A549 (cell line): ENCODE data around the gene ZNF804B. TPM values are rescaled to one million over a fixed set of nuclear protein-coding genes. Genes with fewer than 3 reads are reported as not detected.

Experiments used
- ATAC-seq, 2 experiments: fragments of 200-7000 bp in 1 of 2; fragments of >200 bp in 1 of 2; cut with Nextera tagmentation in 1 of 2; cut with Tn5 transposase in 1 of 2; 3 replicates each; pipeline versions ENCODE4 v1.8.0 to v1.9.1; 2018 to 2020; ENCODE audit warnings: mild to moderate bottlenecking in 1 of 2, moderate library complexity in 1 of 2
- CTCF ChIA-PET: fragments of 300-600 bp; sonication (Branson Sonifier 250); formaldehyde crosslinking; extraction: SDS; loops from one replicate; lab custom pipeline; 2021; ENCODE audit warnings: antibody characterized with exemption, inconsistent platforms; lab: Yijun Ruan, JAX
- POLR2A ChIA-PET: fragments of 350-600 bp; formaldehyde crosslinking; extraction: SDS; loops from one replicate; lab custom pipeline; 2021; ENCODE audit warnings: antibody characterized with exemption, inconsistent platforms; lab: Yijun Ruan, JAX
- DNase-seq, 2 experiments: peaks; one replicate each; pipeline versions ENCODE4 v3.0.0 to v3.0.0-alpha.2; 2011 to 2016; ENCODE audit warnings: low read depth in 1 of 2, low spot score in 1 of 2
- FAIRE-seq: peaks from 2 replicates; lab custom pipeline; 2011; peaks lifted over from hg19 to GRCh38; lab: Jason Lieb, UNC
- H3K27ac ChIP-seq, 2 experiments: fragments of >200 bp; sonication (Bioruptor Twin); formaldehyde crosslinking; 3 replicates each; pipeline ENCODE4 v1.5.1; 2016 to 2017
- H3K4me1 ChIP-seq: fragments of >200 bp; sonication (Bioruptor Twin); formaldehyde crosslinking; 3 replicates; pipeline ENCODE4 v1.6.1; 2016
- H3K4me2 ChIP-seq: fragments of >200 bp; sonication (Bioruptor Twin); formaldehyde crosslinking; 3 replicates; pipeline ENCODE4 v1.6.1; 2016
- H3K4me3 ChIP-seq: fragments of >200 bp; sonication (Bioruptor Twin); formaldehyde crosslinking; 3 replicates; pipeline ENCODE4 v1.5.1; 2016
- H3K9me3 ChIP-seq: fragments of >200 bp; sonication (Bioruptor Twin); formaldehyde crosslinking; 3 replicates; pipeline ENCODE4 v1.6.1; 2016
- CBX2 ChIP-seq: fragments of 200-600 bp; sonication (generic); IDR thresholded peaks from 2 replicates; pipeline ENCODE4 v1.6.1; 2016; ENCODE audit warnings: low read depth, mild to moderate bottlenecking, borderline replicate concordance
- CBX8 ChIP-seq: fragments of 200-600 bp; sonication (generic); IDR thresholded peaks from 2 replicates; pipeline ENCODE4 v1.6.1; 2016
- CHD2 ChIP-seq: fragments of 150-350 bp; IDR thresholded peaks from 2 replicates; pipeline ENCODE4 v1.6.1; 2014; ENCODE audit warnings: low read length; ENCODE audit not compliant: partially characterized antibody
- EHF ChIP-seq: fragments of 250-450 bp; sonication (Bioruptor Pico); IDR thresholded peaks from 2 replicates; pipeline ENCODE4 v1.5.0; 2020; ENCODE audit warnings: mild to moderate bottlenecking
- EHMT2 ChIP-seq: fragments of 200-600 bp; sonication (generic); IDR thresholded peaks from 2 replicates; pipeline ENCODE4 v1.6.1; 2016; ENCODE audit warnings: antibody characterized with exemption, low read depth, mild to moderate bottlenecking, moderate library complexity
- EP300 ChIP-seq, 2 experiments: fragments of >200 bp; sonication (Bioruptor Twin); formaldehyde crosslinking; IDR thresholded peaks; 2 replicates in 1 of 2; 3 replicates in 1 of 2; pipeline ENCODE4 v1.6.1; 2016 to 2017
- FOSB ChIP-seq: fragments of 250-450 bp; sonication (Bioruptor Pico); IDR thresholded peaks from 2 replicates; pipeline ENCODE4 v1.5.0; 2020; ENCODE audit warnings: mild to moderate bottlenecking, moderate library complexity
- FOXS1 ChIP-seq: fragments of 250-450 bp; sonication (Bioruptor Pico); IDR thresholded peaks from 2 replicates; pipeline ENCODE4 v1.5.0; 2020; ENCODE audit warnings: mild to moderate bottlenecking, moderate library complexity
- GATA3 ChIP-seq: IDR thresholded peaks from 2 replicates; pipeline ENCODE4 v1.6.1; 2012; ENCODE audit warnings: borderline replicate concordance
- HDAC2 ChIP-seq: fragments of 200-600 bp; sonication (generic); IDR thresholded peaks from 2 replicates; pipeline ENCODE4 v1.6.1; 2016
- HES2 ChIP-seq: fragments of >200 bp; sonication (Bioruptor Twin); formaldehyde crosslinking; IDR thresholded peaks from 2 replicates; pipeline ENCODE4 v1.6.1; 2016
- HMGXB4 ChIP-seq: fragments of 250-450 bp; sonication (Bioruptor Pico); IDR thresholded peaks from 2 replicates; pipeline ENCODE4 v1.5.0; 2021; ENCODE audit warnings: mild to moderate bottlenecking, moderate library complexity, borderline replicate concordance
- HOXA7 ChIP-seq: fragments of 250-450 bp; sonication (Bioruptor Pico); IDR thresholded peaks from 2 replicates; pipeline ENCODE4 v1.5.0; 2020; ENCODE audit warnings: mild to moderate bottlenecking, moderate library complexity
- HOXB13 ChIP-seq: fragments of 250-450 bp; sonication (Bioruptor Pico); IDR thresholded peaks from 2 replicates; pipeline ENCODE4 v1.5.0; 2020; ENCODE audit warnings: low read depth, mild to moderate bottlenecking, moderate library complexity
- KDM1A ChIP-seq: fragments of 200-600 bp; sonication (generic); IDR thresholded peaks from 2 replicates; pipeline ENCODE4 v1.6.1; 2016; ENCODE audit warnings: low read depth, mild to moderate bottlenecking
- MAFK ChIP-seq: fragments of 450-650 bp; IDR thresholded peaks from 2 replicates; pipeline ENCODE4 v1.6.1; 2014; ENCODE audit not compliant: partially characterized antibody
- MAZ ChIP-seq: fragments of 150-350 bp; IDR thresholded peaks from 2 replicates; pipeline ENCODE4 v1.6.1; 2014; ENCODE audit warnings: antibody characterized with exemption, low read depth, low read length, borderline replicate concordance
- NFE2L2 ChIP-seq: fragments of 150-350 bp; conservative IDR thresholded peaks from 2 replicates; pipeline ENCODE4 v1.6.1; 2014; ENCODE audit warnings: low read length
- NR3C1 ChIP-seq: fragments of >200 bp; sonication (Bioruptor Twin); formaldehyde crosslinking; IDR thresholded peaks from 3 replicates; pipeline ENCODE4 v1.6.1; 2017
- PHF8 ChIP-seq: fragments of 200-600 bp; sonication (generic); IDR thresholded peaks from 2 replicates; pipeline ENCODE4 v1.6.1; 2016; ENCODE audit warnings: low read depth, mild to moderate bottlenecking, antibody characterized with exemption, moderate library complexity, borderline replicate concordance
- POLR2A ChIP-seq: IDR thresholded peaks from 2 replicates; pipeline ENCODE4 v1.6.1; 2012; ENCODE audit warnings: mild to moderate bottlenecking, low read length
- RFX5 ChIP-seq: fragments of 450-650 bp; IDR thresholded peaks from 2 replicates; pipeline ENCODE4 v1.7.1; 2014; ENCODE audit warnings: antibody characterized with exemption, mild to moderate bottlenecking, moderate library complexity
- SMC3 ChIP-seq: fragments of >200 bp; sonication (Bioruptor Twin); formaldehyde crosslinking; IDR thresholded peaks from 3 replicates; pipeline ENCODE4 v1.6.1; 2018; ENCODE audit warnings: inconsistent platforms
- SREBF2 ChIP-seq: fragments of 450-650 bp; IDR thresholded peaks from 2 replicates; pipeline ENCODE4 v1.6.1; 2014; ENCODE audit warnings: mild to moderate bottlenecking, moderate library complexity
- TFCP2L1 ChIP-seq: fragments of 250-450 bp; sonication (Bioruptor Pico); IDR thresholded peaks from 2 replicates; pipeline ENCODE4 v1.5.0; 2021; ENCODE audit warnings: mild to moderate bottlenecking
- TP53 ChIP-seq: fragments of 250-450 bp; sonication (Bioruptor Pico); IDR thresholded peaks from 2 replicates; pipeline ENCODE4 v1.5.0; 2021; ENCODE audit warnings: mild to moderate bottlenecking, moderate library complexity
- ZC3H11A ChIP-seq: fragments of 450-650 bp; IDR thresholded peaks from 2 replicates; pipeline ENCODE4 v1.6.1; 2014; ENCODE audit warnings: antibody characterized with exemption, mild to moderate bottlenecking
- ZFP36 ChIP-seq: fragments of 450-650 bp; IDR thresholded peaks from 2 replicates; pipeline ENCODE4 v1.6.1; 2014; ENCODE audit warnings: borderline replicate concordance; ENCODE audit not compliant: partially characterized antibody
- ZNF302 ChIP-seq: fragments of 250-450 bp; sonication (Bioruptor Pico); IDR thresholded peaks from 2 replicates; pipeline ENCODE4 v1.9.0; 2021; ENCODE audit warnings: inconsistent platforms, mild to moderate bottlenecking, moderate library complexity
- WGBS: methylation state at CpG from one replicate; pipeline ENCODE4 v1.1.6; 2017; ENCODE audit errors: missing lambda C conversion rate; 5-methylcytosine and 5-hydroxymethylcytosine counted together
- polyA plus RNA-seq, 4 experiments: library from polyadenylated mRNA; depleted of rRNA in 3 of 4; stranded (reverse); fragments of >200 nt; fragmentation: RNase III in 1 of 4; extraction: RNeasy Plus Mini Kit Qiagen cat#74134 plus additional on column Dnase treatment in 1 of 4; gene quantifications; 2 replicates in 3 of 4; 3 replicates in 1 of 4; pipeline ENCODE4 v1.2.3, GENCODE V29; 2011 to 2017
- TF ChIP-seq, protein P1 (sequence below): fragments of 450-650 bp; IDR thresholded peaks from 2 replicates; pipeline ENCODE4 v1.6.1; 2014; ENCODE audit warnings: antibody characterized with exemption
- TF ChIP-seq, protein P2 (sequence below): fragments of >200 bp; sonication (Bioruptor Twin); formaldehyde crosslinking; IDR thresholded peaks from 3 replicates; pipeline ENCODE4 v1.6.1; 2016

The ZNF804B gene
- polyA plus RNA-seq, 2 of the 4 experiments (the other 2 are of a cell fraction): not detected

DNA sequence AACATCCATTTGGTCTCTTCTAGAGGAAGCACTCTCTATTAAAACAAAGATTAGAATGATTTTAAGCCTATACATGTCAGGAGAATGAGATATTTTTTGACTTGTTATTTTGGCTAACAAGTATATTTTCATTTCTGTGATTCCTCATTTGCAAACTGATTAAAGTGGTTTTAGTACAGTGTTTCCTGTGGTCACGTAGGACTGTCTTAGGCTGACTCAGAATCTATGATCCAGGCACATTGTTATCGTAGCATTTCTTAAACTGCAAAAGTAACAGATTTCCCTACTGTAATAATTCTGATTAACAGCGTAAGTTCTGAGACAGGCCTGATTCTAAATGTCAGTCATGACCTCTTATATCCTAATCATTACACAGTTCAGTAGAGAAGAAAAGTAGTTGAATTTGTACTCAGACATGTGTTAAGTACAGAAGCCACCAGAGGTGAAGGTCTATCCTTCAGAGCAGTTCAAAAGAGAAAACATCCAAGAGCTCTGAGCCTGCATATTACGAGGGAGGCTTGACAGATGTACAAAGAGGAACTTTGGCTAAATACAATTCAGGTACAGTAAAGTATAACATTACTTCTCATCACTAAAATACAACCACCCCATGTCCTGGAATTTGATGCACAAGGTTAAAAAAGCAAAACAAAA lies 160.1 kb downstream of the ZNF804B start:
- TF ChIP-seq EP300 (IDR thresholded peaks at IDR 0.05): no peak
- no peak for TF ChIP-seq ZC3H11A
- TF ChIP-seq CBX8: no peak
- TF ChIP-seq FOXS1: no peak
- TF ChIP-seq ZFP36: no peak
- no peak for TF ChIP-seq HDAC2
- TF ChIP-seq FOSB: no peak
- TF ChIP-seq HOXA7: no peak
- TF ChIP-seq KDM1A: no peak
- TF ChIP-seq TP53 (CRISPR knock-in tag): no peak
- TF ChIP-seq MAZ: no peak
- no peak for TF ChIP-seq CHD2
- TF ChIP-seq MAFK: no peak
- no peak for TF ChIP-seq HES2
- no peak for TF ChIP-seq HOXB13 (CRISPR knock-in tag)
- no peak overlapping the region for H3K4me3 ChIP-seq
- ChIA-PET POLR2A (no interaction called here), CTCF (no interaction called here)
- H3K4me1 ChIP-seq: no peaks in the 10 kb centered on the region
- 11% methylated on average over 4 of the region's 4 CpGs for WGBS
- H3K9me3 ChIP-seq: no peaks in the 10 kb centered on the region
- DNase-seq: no peak
- no peak for FAIRE-seq
- no peak overlapping the region for H3K27ac ChIP-seq
- no peak overlapping the region for H3K4me2 ChIP-seq
- no peak for ATAC-seq

GRCh38 chr7:88922944-88923343 lies 163.4 kb downstream of the ZNF804B start:
- no peak overlapping the region for H3K27ac ChIP-seq
- DNase-seq (no peak), FAIRE-seq (no peak), ATAC-seq (no peak)
- ChIA-PET CTCF (no interaction called here), POLR2A (no interaction called here)
- no peaks in the 10 kb centered on the region for H3K9me3 ChIP-seq
- H3K4me3 ChIP-seq: no peak overlapping the region
- H3K4me2 ChIP-seq: no peak overlapping the region
- no peak for TF ChIP-seq RFX5
- TF ChIP-seq HMGXB4: no peak
- no peak for TF ChIP-seq NR3C1
- no peak for TF ChIP-seq NFE2L2
- TF ChIP-seq EHMT2: no peak
- TF ChIP-seq PHF8: no peak
- no peak for TF ChIP-seq SREBF2
- no peak for TF ChIP-seq ZNF302 (CRISPR knock-in tag)
- TF ChIP-seq POLR2A: no peak
- no peak for TF ChIP-seq CBX2
- no peak for TF ChIP-seq HES2
- TF ChIP-seq FOSB: no peak
- TF ChIP-seq, protein P1, sequence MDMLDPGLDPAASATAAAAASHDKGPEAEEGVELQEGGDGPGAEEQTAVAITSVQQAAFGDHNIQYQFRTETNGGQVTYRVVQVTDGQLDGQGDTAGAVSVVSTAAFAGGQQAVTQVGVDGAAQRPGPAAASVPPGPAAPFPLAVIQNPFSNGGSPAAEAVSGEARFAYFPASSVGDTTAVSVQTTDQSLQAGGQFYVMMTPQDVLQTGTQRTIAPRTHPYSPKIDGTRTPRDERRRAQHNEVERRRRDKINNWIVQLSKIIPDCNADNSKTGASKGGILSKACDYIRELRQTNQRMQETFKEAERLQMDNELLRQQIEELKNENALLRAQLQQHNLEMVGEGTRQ: no peak
- TF ChIP-seq MAFK: no peak
- no peak for TF ChIP-seq SMC3
- TF ChIP-seq, protein P2, sequence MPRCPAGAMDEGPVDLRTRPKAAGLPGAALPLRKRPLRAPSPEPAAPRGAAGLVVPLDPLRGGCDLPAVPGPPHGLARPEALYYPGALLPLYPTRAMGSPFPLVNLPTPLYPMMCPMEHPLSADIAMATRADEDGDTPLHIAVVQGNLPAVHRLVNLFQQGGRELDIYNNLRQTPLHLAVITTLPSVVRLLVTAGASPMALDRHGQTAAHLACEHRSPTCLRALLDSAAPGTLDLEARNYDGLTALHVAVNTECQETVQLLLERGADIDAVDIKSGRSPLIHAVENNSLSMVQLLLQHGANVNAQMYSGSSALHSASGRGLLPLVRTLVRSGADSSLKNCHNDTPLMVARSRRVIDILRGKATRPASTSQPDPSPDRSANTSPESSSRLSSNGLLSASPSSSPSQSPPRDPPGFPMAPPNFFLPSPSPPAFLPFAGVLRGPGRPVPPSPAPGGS: no peak
- no peak for TF ChIP-seq MAZ
- TF ChIP-seq GATA3: no peak
- no peak for TF ChIP-seq TFCP2L1 (CRISPR knock-in tag)
- TF ChIP-seq EHF: no peak
- 2% methylated on average over 2 of the region's 2 CpGs for WGBS
- no peaks in the 10 kb centered on the region for H3K4me1 ChIP-seq
